Left lung (tissue), 10 donors: ENCODE measurements around the gene ATXN2L. TPM values are rescaled to one million over a fixed set of nuclear protein-coding genes. Genes with fewer than 3 reads are reported as not detected.
A peak's percentile ranks its signal among the peaks of the same experiment; 100 is the strongest.

Experiments used
- ATAC-seq: fragments of 200-7000 bp; cut with Tn5 transposase; one replicate; pipeline ENCODE4 v1.9.1; 2020; ENCODE audit warnings: moderate library complexity
- DNase-seq, 4 donors: peaks; one replicate each; pipeline ENCODE4 v3.0.0-alpha.2; 2013 to 2020
- H3K27ac ChIP-seq, 2 donors: fragments of 200-600 bp; sonication (generic) in 1 of 2; one replicate each; pipeline versions ENCODE4 v1.5.0 to v1.8.0; 2020 to 2021
- H3K27me3 ChIP-seq, 2 donors: fragments of 200-600 bp; sonication (generic) in 1 of 2; one replicate each; pipeline versions ENCODE4 v1.5.0 to v1.8.0; 2020 to 2021
- H3K36me3 ChIP-seq, 2 donors: fragments of 200-600 bp; sonication (generic) in 1 of 2; one replicate each; pipeline versions ENCODE4 v1.5.0 to v1.8.0; 2020 to 2021
- H3K4me1 ChIP-seq, 2 donors: fragments of 200-600 bp; one replicate each; pipeline ENCODE4 v1.8.0; 2021
- H3K4me3 ChIP-seq, 2 donors: fragments of 200-600 bp; sonication (generic) in 1 of 2; one replicate each; pipeline versions ENCODE4 v1.5.0 to v1.8.0; 2020 to 2021; ENCODE audit warnings: mild to moderate bottlenecking in 1 of 2
- H3K9me3 ChIP-seq, 2 donors: fragments of 200-600 bp; sonication (generic) in 1 of 2; one replicate each; pipeline versions ENCODE4 v1.5.0 to v1.8.0; 2020 to 2021
- CTCF ChIP-seq, 2 donors: fragments of 200-600 bp; sonication (generic) in 1 of 2; IDR thresholded peaks; one replicate each; pipeline versions ENCODE4 v1.5.0 to v1.8.0; 2021; ENCODE audit warnings: antibody characterized with exemption in 2 of 2
- intact Hi-C, 2 donors: fragments of 100-400 bp; cut with DNase I; formaldehyde crosslinking; loops; one replicate each; pipeline versions ENCODE4 v1.11.2 to v1.14.2; 2022
- polyA plus RNA-seq, 6 donors: library from polyadenylated mRNA; unstranded; fragments of 120-200 nt; gene quantifications; one replicate each; pipeline ENCODE4 v1.2.1, GENCODE V29; 2013; ENCODE audit not compliant: insufficient read length in 6 of 6
- total RNA-seq, 2 donors: library from RNA; stranded (reverse); fragmentation: NEBNext Ultra II Directional; extraction: Animal tissue kit (Norgen Biotek cat#: 25700); gene quantifications; one replicate each; pipeline ENCODE4 v1.2.1, GENCODE V29; 2021
- donor health status: DM: no; HTN: yes; CAD: no.
- donor health status: DM: no; HTN: no; CAD: no.

The ATXN2L gene
- total and polyA plus RNA-seq, 8 donors: 87.2 to 153 (median 106) TPM

DNA sequence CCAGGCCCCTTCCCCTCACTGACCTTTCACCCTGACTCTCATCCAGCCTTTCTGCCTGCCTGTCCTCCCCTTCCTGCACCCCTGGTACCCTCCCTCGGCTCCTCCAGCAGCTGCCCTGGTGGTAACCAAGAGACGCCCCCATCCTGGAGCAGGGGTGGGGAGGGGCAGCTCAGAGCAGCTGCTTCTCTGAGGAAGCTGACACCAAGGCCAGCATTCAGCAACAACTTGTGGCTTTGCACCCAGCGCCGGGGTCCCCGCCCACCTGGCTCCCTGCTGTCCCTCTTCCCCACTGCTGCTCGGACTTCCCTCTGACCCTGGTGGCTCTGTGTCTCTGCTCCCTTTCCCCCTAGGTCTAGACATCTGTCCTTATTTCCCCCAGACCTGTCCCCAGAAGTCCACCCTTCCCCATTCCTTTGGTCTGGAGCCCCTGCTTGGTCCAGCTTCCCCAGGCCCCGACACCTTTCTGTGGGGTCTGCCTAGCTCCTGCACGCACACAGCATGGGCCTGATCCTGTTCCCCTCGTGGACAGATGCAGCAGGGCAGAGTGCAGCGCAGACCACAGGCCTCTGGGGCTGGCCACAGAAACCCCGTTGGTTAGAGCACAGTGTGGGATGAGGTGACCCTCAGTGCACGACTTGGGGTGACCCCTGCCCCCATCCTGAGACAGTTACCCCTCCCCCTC is 54.3 kb downstream of the ATXN2L start:
- Histone ChIP-seq H3K4me1 (peaks cover 9 to 17% of the 10 kb centered on the region in 2 donors), H3K27me3 (peaks cover 0 to 21% of the 10 kb centered on the region in 2 donors), H3K27ac (no peak overlapping the region), H3K4me3 (no peak overlapping the region), H3K36me3 (peaks cover 0 to 28% of the 10 kb centered on the region in 2 donors), H3K9me3 (no peaks in the 10 kb centered on the region)
- DNase-seq: no peak
- no peak for ATAC-seq
- intact Hi-C loops: no loop called here
- TF ChIP-seq CTCF (IDR thresholded peaks at IDR 0.05): no peak

DNA sequence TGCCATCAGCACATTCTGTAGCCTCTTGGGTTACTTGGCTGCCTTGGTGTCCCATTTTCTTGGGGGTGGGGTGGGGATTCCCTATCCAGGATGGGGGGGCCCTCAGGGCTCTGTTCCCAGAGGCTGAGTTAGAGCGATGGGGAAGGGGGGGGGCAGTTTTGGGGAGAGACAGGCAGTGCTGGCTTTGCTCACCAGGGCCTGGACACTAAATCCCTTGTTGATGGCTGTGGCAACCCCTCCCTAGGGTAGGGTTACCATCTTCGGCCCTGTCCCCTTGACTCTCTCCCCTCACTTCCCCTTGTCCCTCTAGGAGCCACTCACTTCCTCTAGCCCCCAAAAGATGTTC is 54.8 kb downstream of the ATXN2L start:
- Histone ChIP-seq H3K27me3 (peaks cover 0 to 26% of the 10 kb centered on the region in 2 donors), H3K9me3 (no peaks in the 10 kb centered on the region), H3K4me3 (no peak overlapping the region), H3K27ac (no peak overlapping the region), H3K4me1 (peaks cover 9 to 17% of the 10 kb centered on the region in 2 donors), H3K36me3 (peaks cover 0 to 23% of the 10 kb centered on the region in 2 donors)
- DNase-seq (no peak), ATAC-seq (no peak)
- intact Hi-C loops: no loop called here
- TF ChIP-seq CTCF (IDR thresholded peaks at IDR 0.05): no peak

DNA sequence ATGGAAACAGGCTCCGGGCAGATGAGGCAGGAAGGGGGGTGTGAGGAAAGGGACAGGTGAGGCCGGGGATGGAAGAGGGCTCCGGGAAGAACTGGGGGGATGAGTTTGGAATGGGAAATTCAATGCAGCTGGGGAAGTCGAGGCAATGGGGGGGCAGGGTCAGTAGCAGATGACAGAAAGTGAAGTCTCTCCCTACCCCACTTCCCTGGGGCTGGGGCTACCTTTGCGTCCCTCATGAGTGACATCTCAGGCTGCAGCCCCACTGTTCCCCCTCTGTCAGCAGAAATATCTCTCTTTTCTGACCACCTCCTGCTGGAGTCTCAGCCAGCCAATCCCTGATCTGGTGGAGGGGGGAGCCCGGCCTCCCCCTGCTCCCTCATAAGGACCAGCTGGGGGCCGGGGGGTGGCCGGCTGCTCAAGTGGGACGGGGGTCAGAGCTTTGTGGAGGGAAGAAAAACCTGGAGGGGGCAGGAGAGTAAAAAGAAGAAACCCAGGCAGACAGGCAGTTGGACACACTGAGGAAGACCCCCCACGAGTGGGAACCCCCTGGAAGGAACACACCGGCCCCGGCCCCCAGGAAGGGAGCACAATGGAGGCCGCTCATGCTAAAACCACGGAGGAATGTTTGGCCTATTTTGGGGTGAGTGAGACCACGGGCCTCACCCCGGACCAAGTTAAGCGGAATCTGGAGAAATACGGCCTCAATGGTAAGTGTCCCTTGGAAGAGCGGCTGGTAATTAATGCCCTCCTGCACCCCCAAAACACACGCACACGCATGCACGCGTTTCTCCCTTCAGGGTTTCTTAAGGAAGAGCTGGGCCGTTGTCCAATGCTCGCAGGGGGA is 55.5 kb downstream of the ATXN2L start, which contains the start of gene ATP2A1:
Gene ATP2A1 (plus strand): TSS at position 406 of the 844 bp plus-strand sequence. CDS start 184 bp downstream, at position 590.
- H3K9me3 ChIP-seq: no peaks in the 10 kb centered on the region
- peak within 1 kb of the TSS; percentile 54 to 78 for H3K4me3 ChIP-seq
- H3K27me3 ChIP-seq: peaks cover 0 to 33% of the 10 kb centered on the region in 2 donors
- intact Hi-C loops: no loop called here
- no peak for TF ChIP-seq CTCF (IDR thresholded peaks at IDR 0.05)
- ATAC-seq: no peak
- peaks cover 9 to 17% of the 10 kb centered on the region in 2 donors for H3K4me1 ChIP-seq
- peaks cover 0 to 16% of the 10 kb centered on the region in 2 donors for H3K36me3 ChIP-seq
- no peak for DNase-seq
- no peak within 1 kb of the TSS for H3K27ac ChIP-seq

- Histone ChIP-seq H3K27me3 (peaks cover 0 to 38% of the 10 kb centered on the region in 2 donors), H3K4me3 (peak overlapping the region; percentile 54 to 78), H3K36me3 (peaks cover 0 to 6% of the 10 kb centered on the region in 2 donors), H3K4me1 (peaks cover 9 to 17% of the 10 kb centered on the region in 2 donors), H3K27ac (no peak overlapping the region), H3K9me3 (no peaks in the 10 kb centered on the region)
- intact Hi-C loops: no loop called here
- DNase-seq (no peak), ATAC-seq (peak; percentile 59)
- TF ChIP-seq CTCF (IDR thresholded peaks at IDR 0.05): no peak
Measured at GRCh38 chr16:28879261-28879840, 56.6 kb downstream of the ATXN2L start.
